Activated CD4-positive, alpha-beta T cell treated with anti-CD3 and anti-CD28 coated beads for 36 hours (primary cell): Measurements from ENCODE around the gene UBQLN4. TPM values are rescaled to one million over a fixed set of nuclear protein-coding genes. Genes with fewer than 3 reads are reported as not detected.

Experiments used
- ATAC-seq: fragments of 200-7000 bp; cut with Tn5 transposase; one replicate; pipeline ENCODE4 v1.10.0; 2021; ENCODE audit warnings: mild to moderate bottlenecking, moderate library complexity
- CTCF ChIA-PET: fragments of 350-600 bp; sonication (Branson Sonifier 250); formaldehyde crosslinking; loops from one replicate; lab custom pipeline; 2021; ENCODE audit warnings: antibody characterized with exemption; lab: Charles Lee
- POLR2A ChIA-PET: fragments of 350-600 bp; sonication (Branson Sonifier 250); formaldehyde crosslinking; loops from one replicate; lab custom pipeline; 2021; ENCODE audit warnings: antibody characterized with exemption, inconsistent platforms; lab: Charles Lee
- DNase-seq: peaks from one replicate; pipeline ENCODE4 v3.0.0-alpha.2; 2020
- H3K27ac Mint-ChIP-seq: one replicate; pipeline ENCODE4 v1.8.0; 2021; ENCODE audit warnings: mixed read lengths
- H3K27me3 Mint-ChIP-seq: one replicate; pipeline ENCODE4 v1.8.0; 2021; ENCODE audit warnings: mixed read lengths
- H3K36me3 Mint-ChIP-seq: one replicate; pipeline ENCODE4 v1.8.0; 2021; ENCODE audit warnings: low read depth, mixed read lengths
- H3K4me1 Mint-ChIP-seq: one replicate; pipeline ENCODE4 v1.8.0; 2021; ENCODE audit warnings: mixed read lengths
- H3K4me3 Mint-ChIP-seq: one replicate; pipeline ENCODE4 v1.8.0; 2021; ENCODE audit warnings: mild to moderate bottlenecking, moderate library complexity, mixed read lengths
- H3K9me3 Mint-ChIP-seq: one replicate; pipeline ENCODE4 v1.8.0; 2021; ENCODE audit warnings: low read depth, mixed read lengths
- intact Hi-C, 2 experiments: fragments of 100-400 bp; cut with DNase I in 1 of 2; cut with micrococcal nuclease in 1 of 2; formaldehyde crosslinking; loops; one replicate each; pipeline versions ENCODE4 v1.14.2 to v1.15.1; 2022 to 2024; cut with DNase I, micrococcal nuclease
- total RNA-seq, 2 experiments: library from RNA; stranded (reverse); gene quantifications; one replicate each; pipeline ENCODE4 v1.2.3, GENCODE V29; 2021

The UBQLN4 gene
- total RNA-seq, 2 experiments from 2014 or later, result 34.5 to 49.0 TPM

- no peaks in the 10 kb centered on the region for H3K9me3 Mint-ChIP-seq
- H3K27ac Mint-ChIP-seq, result no peak overlapping the region
- intact Hi-C loops, result no loop called here
- ChIA-PET CTCF (interaction anchor here (29.4 kb wide), 1 partner anchor 44 kb away, joined by 929 read pairs; the partner anchor contains the start of gene LMNA), POLR2A (no interaction called here)
- DNase-seq, result no peak
- H3K4me1 Mint-ChIP-seq, result peaks cover 5% of the 10 kb centered on the region
- H3K4me3 Mint-ChIP-seq, result peak overlapping the region; percentile 72
- no peaks in the 10 kb centered on the region for H3K36me3 Mint-ChIP-seq
- H3K27me3 Mint-ChIP-seq, result peaks cover 19% of the 10 kb centered on the region
- ATAC-seq, result no peak
Measured at GRCh38 chr1:156081180-156081916, 27.8 kb upstream of the UBQLN4 start.

- Mint-ChIP-seq H3K9me3 (no peaks in the 10 kb centered on the region), H3K27ac (no peak overlapping the region), H3K36me3 (no peaks in the 10 kb centered on the region), H3K4me3 (peak overlapping the region; percentile 17), H3K27me3 (peaks cover 18% of the 10 kb centered on the region), H3K4me1 (peaks cover 5% of the 10 kb centered on the region)
- DNase-seq (no peak), ATAC-seq (no peak)
- CTCF ChIA-PET, result no interaction called here
- POLR2A ChIA-PET, result no interaction called here
- intact Hi-C loops, result no loop called here
Measured at GRCh38 chr1:156080863-156081179, 27.2 kb upstream of the UBQLN4 start.

- H3K27me3 Mint-ChIP-seq, result peaks cover 17% of the 10 kb centered on the region
- no peak overlapping the region for H3K4me3 Mint-ChIP-seq
- no peak for DNase-seq
- H3K27ac Mint-ChIP-seq, result no peak overlapping the region
- no peaks in the 10 kb centered on the region for H3K36me3 Mint-ChIP-seq
- ATAC-seq, result no peak
- CTCF ChIA-PET, result no interaction called here
- no peaks in the 10 kb centered on the region for H3K9me3 Mint-ChIP-seq
- H3K4me1 Mint-ChIP-seq, result peaks cover 5% of the 10 kb centered on the region
- POLR2A ChIA-PET, result no interaction called here
- intact Hi-C loops, result no loop called here
Measured at GRCh38 chr1:156080241-156080862, 26.8 kb upstream of the UBQLN4 start.

GRCh38 chr1:156079762-156080161 is 26.2 kb upstream of the UBQLN4 start:
- no peak overlapping the region for H3K27ac Mint-ChIP-seq
- H3K4me3 Mint-ChIP-seq, result no peak overlapping the region
- H3K4me1 Mint-ChIP-seq, result peaks cover 5% of the 10 kb centered on the region
- POLR2A ChIA-PET, result no interaction called here
- DNase-seq (no peak), ATAC-seq (no peak)
- no peaks in the 10 kb centered on the region for H3K9me3 Mint-ChIP-seq
- CTCF ChIA-PET, result interaction anchor here (0.7 to 1.3 kb wide), 2 partner anchors 15 to 202 kb away, joined by 3 to 4 read pairs; no protein-coding TSS in a partner anchor
- no peaks in the 10 kb centered on the region for H3K36me3 Mint-ChIP-seq
- intact Hi-C loops, result no loop called here
- peaks cover 16% of the 10 kb centered on the region for H3K27me3 Mint-ChIP-seq

GRCh38 chr1:156078728-156079127 is 25.1 kb upstream of the UBQLN4 start:
- Mint-ChIP-seq H3K4me3 (no peak overlapping the region), H3K9me3 (no peaks in the 10 kb centered on the region), H3K4me1 (peaks cover 5% of the 10 kb centered on the region), H3K36me3 (no peaks in the 10 kb centered on the region), H3K27ac (no peak overlapping the region), H3K27me3 (peaks cover 12% of the 10 kb centered on the region)
- ChIA-PET POLR2A (interaction anchor here (0.6 to 0.7 kb wide), 3 partner anchors 145 to 205 kb away, joined by 3 to 7 read pairs (median 5); no protein-coding TSS in a partner anchor), CTCF (interaction anchor here (0.6 to 1.3 kb wide), 5 partner anchors 14 to 203 kb away, joined by 3 to 4 read pairs (median 3); no protein-coding TSS in a partner anchor)
- DNase-seq (no peak), ATAC-seq (no peak)
- intact Hi-C loops, result no loop called here

- H3K36me3 Mint-ChIP-seq, result no peaks in the 10 kb centered on the region
- ATAC-seq, result no peak
- POLR2A ChIA-PET, result no interaction called here
- intact Hi-C loops, result no loop called here
- H3K27ac Mint-ChIP-seq, result no peak overlapping the region
- no peak overlapping the region for H3K4me3 Mint-ChIP-seq
- DNase-seq, result no peak
- H3K27me3 Mint-ChIP-seq, result peaks cover 5% of the 10 kb centered on the region
- no peaks in the 10 kb centered on the region for H3K9me3 Mint-ChIP-seq
- H3K4me1 Mint-ChIP-seq, result no peaks in the 10 kb centered on the region
- CTCF ChIA-PET, result no interaction called here
Measured at GRCh38 chr1:156077430-156077760, 23.8 kb upstream of the UBQLN4 start.

GRCh38 chr1:156076609-156077429 is 23.2 kb upstream of the UBQLN4 start:
- ATAC-seq, result no peak
- intact Hi-C loops, result no loop called here
- no peaks in the 10 kb centered on the region for H3K9me3 Mint-ChIP-seq
- H3K27me3 Mint-ChIP-seq, result peaks cover 5% of the 10 kb centered on the region
- CTCF ChIA-PET, result no interaction called here
- H3K4me1 Mint-ChIP-seq, result no peaks in the 10 kb centered on the region
- H3K4me3 Mint-ChIP-seq, result no peak overlapping the region
- POLR2A ChIA-PET, result no interaction called here
- no peak for DNase-seq
- H3K36me3 Mint-ChIP-seq, result no peaks in the 10 kb centered on the region
- no peak overlapping the region for H3K27ac Mint-ChIP-seq

GRCh38 chr1:156075775-156076204 is 22.2 kb upstream of the UBQLN4 start:
- H3K27ac Mint-ChIP-seq, result no peak overlapping the region
- no peaks in the 10 kb centered on the region for H3K4me1 Mint-ChIP-seq

GRCh38 chr1:156075162-156075561 is 21.6 kb upstream of the UBQLN4 start:
- no peaks in the 10 kb centered on the region for H3K9me3 Mint-ChIP-seq
- H3K27ac Mint-ChIP-seq, result no peak overlapping the region
- intact Hi-C loops, result no loop called here
- DNase-seq (no peak), ATAC-seq (no peak)
- CTCF ChIA-PET, result interaction anchor here (0.8 to 2.0 kb wide), 3 partner anchors 9 to 54 kb away, joined by 3 to 7 read pairs (median 3); no protein-coding TSS in a partner anchor
- no peaks in the 10 kb centered on the region for H3K4me1 Mint-ChIP-seq
- POLR2A ChIA-PET, result no interaction called here
- peaks cover 5% of the 10 kb centered on the region for H3K27me3 Mint-ChIP-seq
- H3K36me3 Mint-ChIP-seq, result no peaks in the 10 kb centered on the region
- H3K4me3 Mint-ChIP-seq, result no peak overlapping the region

More at GRCh38 chr1:156075775-156076204, 22.2 kb upstream of the UBQLN4 start:
- ATAC-seq (no peak), DNase-seq (no peak)
- ChIA-PET CTCF (interaction anchor here (1.2 to 2.0 kb wide), 2 partner anchors 9 to 53 kb away, joined by 3 to 7 read pairs; no protein-coding TSS in a partner anchor), POLR2A (no interaction called here)
- no peaks in the 10 kb centered on the region for H3K9me3 Mint-ChIP-seq
- H3K4me3 Mint-ChIP-seq, result no peak overlapping the region
- H3K36me3 Mint-ChIP-seq, result no peaks in the 10 kb centered on the region
- intact Hi-C loops, result no loop called here
- H3K27me3 Mint-ChIP-seq, result peaks cover 5% of the 10 kb centered on the region

- CTCF ChIA-PET, result interaction anchor here (0.8 to 2.0 kb wide), 3 partner anchors 8 to 55 kb away, joined by 3 to 7 read pairs (median 3); no protein-coding TSS in a partner anchor
- DNase-seq, result no peak
Measured at GRCh38 chr1:156074661-156075060, 21.1 kb upstream of the UBQLN4 start.

GRCh38 chr1:156073740-156074139 is 20.1 kb upstream of the UBQLN4 start:
- Mint-ChIP-seq H3K4me1 (no peaks in the 10 kb centered on the region), H3K4me3 (no peak overlapping the region), H3K36me3 (no peaks in the 10 kb centered on the region), H3K27me3 (peaks cover 5% of the 10 kb centered on the region), H3K27ac (no peak overlapping the region), H3K9me3 (no peaks in the 10 kb centered on the region)
- ATAC-seq (no peak), DNase-seq (no peak)
- ChIA-PET POLR2A (no interaction called here), CTCF (interaction anchor here (0.5 to 0.9 kb wide), 3 partner anchors 52 to 67 kb away, joined by 3 to 4 read pairs (median 4); no protein-coding TSS in a partner anchor)
- intact Hi-C loops, result no loop called here

More at GRCh38 chr1:156074661-156075060, 21.1 kb upstream of the UBQLN4 start:
- H3K4me1 Mint-ChIP-seq, result no peaks in the 10 kb centered on the region
- H3K4me3 Mint-ChIP-seq, result no peak overlapping the region
- intact Hi-C loops, result no loop called here
- H3K27ac Mint-ChIP-seq, result no peak overlapping the region
- ATAC-seq, result no peak
- no peaks in the 10 kb centered on the region for H3K9me3 Mint-ChIP-seq
- peaks cover 5% of the 10 kb centered on the region for H3K27me3 Mint-ChIP-seq
- no peaks in the 10 kb centered on the region for H3K36me3 Mint-ChIP-seq
- POLR2A ChIA-PET, result no interaction called here
